Choroid plexus epithelial cell (primary cell): Measurements from ENCODE around the gene DDHD1.
A peak's percentile ranks its signal among the peaks of the same experiment; 100 is the strongest.

Experiments used
- DNase-seq: peaks from one replicate; pipeline ENCODE4 v3.0.0-alpha.2; 2010; ENCODE audit warnings: low read depth
- H3K4me3 ChIP-seq: 2 replicates; pipeline ENCODE4 v1.5.1; 2011; ENCODE audit warnings: low read depth, mild to moderate bottlenecking, control low read depth, low read length, moderate library complexity
- TF ChIP-seq, protein P1 (sequence below): conservative IDR thresholded peaks from 2 replicates; pipeline ENCODE4 v1.5.1; 2011; ENCODE audit warnings: low read depth, mild to moderate bottlenecking, control low read depth, inconsistent platforms, low read length, moderate library complexity

DDHD1 gene

DNA sequence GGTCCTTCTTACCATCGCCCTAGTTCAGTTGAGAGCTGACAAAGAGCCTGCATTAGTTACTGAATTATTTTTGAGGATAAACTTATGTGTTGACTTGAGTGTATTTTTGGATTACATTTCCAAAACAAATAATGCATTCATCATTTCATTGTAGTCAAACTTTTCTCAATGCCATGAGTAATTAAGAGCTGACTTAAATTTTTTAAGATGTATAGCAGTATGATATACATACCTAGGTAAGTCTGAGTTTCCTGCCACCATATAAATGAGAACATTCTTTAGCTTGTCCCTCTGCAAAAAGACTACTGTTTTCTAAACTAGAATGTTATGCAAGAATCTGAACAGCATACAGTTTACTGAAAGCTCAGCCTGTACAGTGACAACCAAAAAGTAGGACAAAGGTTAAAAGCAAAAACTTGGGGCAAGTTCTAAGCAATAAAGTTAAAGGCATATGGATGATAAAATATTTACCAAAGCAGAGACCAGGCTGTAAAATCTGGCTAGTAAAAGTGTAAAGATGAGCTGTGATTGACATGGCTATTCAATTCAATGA, 120.2 kb downstream of the DDHD1 start:
- TF ChIP-seq, protein P1, sequence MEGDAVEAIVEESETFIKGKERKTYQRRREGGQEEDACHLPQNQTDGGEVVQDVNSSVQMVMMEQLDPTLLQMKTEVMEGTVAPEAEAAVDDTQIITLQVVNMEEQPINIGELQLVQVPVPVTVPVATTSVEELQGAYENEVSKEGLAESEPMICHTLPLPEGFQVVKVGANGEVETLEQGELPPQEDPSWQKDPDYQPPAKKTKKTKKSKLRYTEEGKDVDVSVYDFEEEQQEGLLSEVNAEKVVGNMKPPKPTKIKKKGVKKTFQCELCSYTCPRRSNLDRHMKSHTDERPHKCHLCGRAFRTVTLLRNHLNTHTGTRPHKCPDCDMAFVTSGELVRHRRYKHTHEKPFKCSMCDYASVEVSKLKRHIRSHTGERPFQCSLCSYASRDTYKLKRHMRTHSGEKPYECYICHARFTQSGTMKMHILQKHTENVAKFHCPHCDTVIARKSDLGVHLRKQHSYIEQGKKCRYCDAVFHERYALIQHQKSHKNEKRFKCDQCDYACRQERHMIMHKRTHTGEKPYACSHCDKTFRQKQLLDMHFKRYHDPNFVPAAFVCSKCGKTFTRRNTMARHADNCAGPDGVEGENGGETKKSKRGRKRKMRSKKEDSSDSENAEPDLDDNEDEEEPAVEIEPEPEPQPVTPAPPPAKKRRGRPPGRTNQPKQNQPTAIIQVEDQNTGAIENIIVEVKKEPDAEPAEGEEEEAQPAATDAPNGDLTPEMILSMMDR, result no peak
- no peak overlapping the region for H3K4me3 ChIP-seq
- peak; percentile 36 for DNase-seq

DNA sequence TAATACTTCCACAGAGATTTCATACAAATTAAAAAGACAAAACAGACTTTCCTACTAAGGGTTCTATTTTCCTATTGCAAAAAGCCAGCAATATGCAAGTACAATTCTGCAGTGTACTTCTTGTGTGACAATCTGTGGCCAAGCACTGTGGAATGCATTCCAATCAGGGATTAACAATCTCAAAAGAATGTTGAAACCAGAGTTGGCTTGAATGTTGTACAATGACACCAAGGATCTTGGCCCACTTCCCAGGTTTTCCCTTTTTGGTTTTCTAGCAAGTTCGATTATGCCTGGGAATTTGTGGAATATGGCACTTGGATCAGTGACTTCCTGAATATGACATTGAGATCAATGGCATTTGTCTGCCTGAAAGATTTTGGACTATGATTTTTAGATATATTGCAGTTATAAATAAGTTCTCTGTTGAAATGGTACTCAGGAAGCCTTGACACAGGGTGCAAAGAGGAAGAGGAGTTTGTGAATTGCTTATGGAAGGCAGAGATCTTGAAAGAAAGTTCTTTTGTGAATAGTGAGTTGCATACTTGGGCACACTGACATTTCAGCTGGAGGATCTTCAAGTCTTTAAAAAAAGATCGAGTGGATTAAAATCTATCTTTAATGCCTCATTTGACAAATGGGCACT, 120.8 kb downstream of the DDHD1 start:
- H3K4me3 ChIP-seq, result no peak overlapping the region
- DNase-seq, result peak; percentile 83
- TF ChIP-seq, protein P1, result no peak

DNA sequence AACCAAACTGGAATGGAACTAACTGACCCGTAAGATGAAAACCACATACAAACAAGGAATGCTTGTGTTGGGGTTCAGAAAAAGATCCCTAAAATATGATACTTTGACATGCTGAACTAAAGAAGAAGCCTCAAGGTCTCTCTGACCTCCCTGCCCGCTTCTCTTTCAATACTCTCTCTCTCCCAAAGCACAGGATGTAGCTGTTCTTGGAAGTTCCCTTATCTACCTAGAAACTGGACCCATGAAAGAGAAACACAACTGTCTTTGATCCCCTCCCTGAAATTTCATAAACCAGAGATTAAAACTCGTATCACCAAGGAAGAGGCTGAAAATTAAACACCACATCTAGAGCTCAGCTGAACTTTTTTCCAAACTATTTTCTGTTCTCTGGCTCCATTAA, 125.6 kb downstream of the DDHD1 start:
- no peak overlapping the region for H3K4me3 ChIP-seq
- TF ChIP-seq, protein P1, result no peak
- no peak for DNase-seq

DNA sequence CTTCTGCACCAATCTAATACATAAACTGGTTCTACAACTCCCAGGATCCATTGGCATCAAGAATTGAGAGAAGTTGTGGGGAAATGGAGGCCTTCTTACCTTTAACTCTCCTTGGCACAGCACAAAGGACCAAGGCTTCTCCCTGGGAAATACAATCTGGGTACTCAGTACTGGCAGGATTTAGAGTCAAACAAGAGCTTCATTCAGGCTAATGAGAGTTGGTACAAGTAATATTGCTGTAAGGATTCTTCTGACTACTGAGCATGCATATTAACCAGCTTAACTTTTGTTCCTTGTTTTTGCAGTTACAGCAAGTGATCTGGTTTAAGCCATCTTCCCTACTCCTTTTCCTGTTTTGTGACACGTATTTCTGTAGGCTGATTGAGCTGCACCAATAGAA, 126.1 kb downstream of the DDHD1 start:
- no peak overlapping the region for H3K4me3 ChIP-seq
- TF ChIP-seq, protein P1, result no peak
- no peak for DNase-seq

DNA sequence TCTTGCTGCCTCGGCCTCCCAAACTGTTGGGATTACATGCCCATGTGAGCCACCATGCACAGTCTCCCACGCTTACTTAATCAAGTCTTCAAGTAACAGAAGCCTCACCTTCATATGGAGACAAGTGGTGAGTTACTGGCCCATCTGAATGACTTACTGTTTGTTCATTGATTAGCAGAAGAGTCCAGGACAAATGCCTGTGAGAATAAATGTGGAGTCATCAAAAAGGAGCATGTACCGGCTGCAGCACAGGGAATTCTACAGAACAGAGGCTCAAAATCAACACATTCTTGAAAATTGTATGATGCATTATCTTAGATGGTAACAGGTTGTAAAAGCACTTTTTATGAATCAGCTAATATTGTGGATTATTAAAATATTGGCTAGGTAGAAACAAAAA, 129.8 kb downstream of the DDHD1 start:
- H3K4me3 ChIP-seq, result no peak overlapping the region
- TF ChIP-seq, protein P1, result no peak
- DNase-seq, result no peak

DNA sequence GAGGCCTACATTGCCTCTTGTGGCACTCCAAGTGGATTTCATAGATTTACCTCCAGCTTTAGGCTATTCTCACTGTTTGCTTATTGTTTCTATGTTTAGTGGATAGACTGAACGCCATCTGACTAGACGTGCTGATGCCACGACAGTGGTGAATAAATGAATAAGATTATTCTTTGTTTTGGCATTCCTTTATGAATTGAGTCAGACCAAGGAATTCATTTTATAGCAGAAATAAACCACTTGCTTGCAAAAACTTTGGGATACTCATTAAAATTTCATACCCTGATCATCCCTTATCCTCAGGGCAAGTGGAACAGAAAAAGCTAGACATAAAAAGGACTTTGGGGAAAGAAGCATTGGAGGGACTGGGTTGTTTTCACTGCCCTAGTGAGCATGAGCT, 130.5 kb downstream of the DDHD1 start:
- TF ChIP-seq, protein P1, result no peak
- no peak overlapping the region for H3K4me3 ChIP-seq
- no peak for DNase-seq

DNA sequence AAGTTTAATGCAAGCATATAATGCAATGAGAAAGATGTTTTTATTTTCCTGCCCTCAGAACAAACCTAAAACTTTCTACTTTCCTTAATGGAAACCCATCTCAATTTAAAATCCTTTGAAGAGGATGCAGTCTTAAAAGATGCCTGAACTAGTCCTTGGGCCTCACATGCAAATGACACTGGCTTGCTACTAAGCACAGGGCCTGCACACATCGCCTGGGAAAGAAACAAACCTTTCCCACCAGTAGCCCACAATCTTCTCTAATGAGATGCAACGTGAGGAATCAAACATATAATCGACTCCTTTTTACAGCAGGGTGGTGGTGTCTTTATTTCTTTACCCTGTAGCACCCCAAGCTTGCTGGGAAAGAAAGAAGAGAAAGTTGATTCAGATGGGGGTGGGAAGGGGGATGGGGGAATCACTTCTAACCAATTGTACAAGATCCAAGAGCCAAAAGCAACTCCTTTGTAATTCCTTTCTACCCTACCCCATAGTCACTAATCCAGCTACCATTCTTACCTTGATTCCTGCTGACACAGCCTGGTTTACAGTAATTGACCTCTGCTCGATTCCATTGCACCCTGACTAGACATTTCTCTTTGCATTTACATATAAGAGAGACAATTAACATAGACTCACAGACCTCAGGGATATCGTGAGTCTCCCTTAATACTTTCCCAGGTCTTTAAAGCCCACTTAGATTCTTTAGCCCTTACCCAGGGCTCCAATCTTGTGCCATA, 132.8 kb downstream of the DDHD1 start:
- TF ChIP-seq, protein P1, result no peak
- H3K4me3 ChIP-seq, result no peak overlapping the region
- no peak for DNase-seq
